OCI-M2 (cell line): ENCODE measurements around the gene ZFHX2.

Source experiments
- DNase-seq: peaks from one replicate; lab custom pipeline; 2025; ENCODE audit not compliant: unreplicated experiment; lab: John Stamatoyannopoulos, UW

ZFHX2 gene

DNA sequence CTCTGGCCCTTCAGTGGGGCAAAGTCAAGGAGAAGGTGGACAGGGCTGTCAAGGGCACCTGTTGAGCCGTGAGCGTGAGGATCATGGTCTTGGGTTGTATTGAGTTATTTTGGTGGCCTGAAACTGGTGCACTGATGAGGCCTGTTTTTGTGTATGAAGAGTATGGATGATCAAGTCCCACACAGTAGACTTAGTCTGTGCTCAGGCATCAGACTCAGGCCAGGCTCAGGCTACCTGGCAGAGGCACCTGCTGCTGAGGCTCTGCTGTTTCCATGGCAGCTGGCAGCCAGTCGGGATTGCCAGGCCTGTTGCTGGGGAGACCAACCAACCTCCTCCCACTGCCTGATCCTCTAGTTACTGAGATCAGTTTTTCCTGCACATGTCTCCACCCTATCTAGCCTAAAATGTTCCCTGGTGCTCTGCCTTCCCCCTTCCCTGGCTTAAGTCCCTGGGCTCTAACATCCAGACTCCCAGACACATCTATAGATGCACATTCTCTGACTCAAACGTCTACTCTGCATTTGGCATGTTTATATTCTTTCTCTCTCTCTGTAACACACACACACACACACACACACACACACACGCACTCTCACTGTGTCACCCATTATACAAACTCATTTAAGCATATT lies 21.9 kb upstream of the ZFHX2 start:
- DNase-seq: no peak

DNA sequence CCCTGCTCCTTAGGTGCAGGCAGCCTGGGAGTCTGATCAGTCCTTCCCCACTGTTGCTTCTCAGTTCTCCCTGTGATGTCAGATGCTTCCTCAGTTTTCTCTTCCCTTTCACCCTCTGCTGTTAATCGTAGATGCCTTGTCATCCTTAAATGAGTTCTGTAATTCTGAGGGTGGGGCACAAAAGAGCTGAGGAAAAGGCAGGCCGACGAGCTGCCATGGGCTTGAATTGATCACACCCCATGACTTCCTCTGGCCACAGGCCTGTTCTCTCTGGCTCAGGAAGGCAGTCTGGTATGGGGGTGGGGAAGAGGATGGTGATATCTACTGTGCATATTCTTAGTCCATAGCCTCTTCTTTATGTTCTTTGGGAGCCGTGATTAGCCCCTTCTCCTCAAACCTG lies 21.3 kb upstream of the ZFHX2 start:
- no peak for DNase-seq

- no peak for DNase-seq
Measured at GRCh38 chr14:23572524-23572828, 20.9 kb upstream of the ZFHX2 start.

DNA sequence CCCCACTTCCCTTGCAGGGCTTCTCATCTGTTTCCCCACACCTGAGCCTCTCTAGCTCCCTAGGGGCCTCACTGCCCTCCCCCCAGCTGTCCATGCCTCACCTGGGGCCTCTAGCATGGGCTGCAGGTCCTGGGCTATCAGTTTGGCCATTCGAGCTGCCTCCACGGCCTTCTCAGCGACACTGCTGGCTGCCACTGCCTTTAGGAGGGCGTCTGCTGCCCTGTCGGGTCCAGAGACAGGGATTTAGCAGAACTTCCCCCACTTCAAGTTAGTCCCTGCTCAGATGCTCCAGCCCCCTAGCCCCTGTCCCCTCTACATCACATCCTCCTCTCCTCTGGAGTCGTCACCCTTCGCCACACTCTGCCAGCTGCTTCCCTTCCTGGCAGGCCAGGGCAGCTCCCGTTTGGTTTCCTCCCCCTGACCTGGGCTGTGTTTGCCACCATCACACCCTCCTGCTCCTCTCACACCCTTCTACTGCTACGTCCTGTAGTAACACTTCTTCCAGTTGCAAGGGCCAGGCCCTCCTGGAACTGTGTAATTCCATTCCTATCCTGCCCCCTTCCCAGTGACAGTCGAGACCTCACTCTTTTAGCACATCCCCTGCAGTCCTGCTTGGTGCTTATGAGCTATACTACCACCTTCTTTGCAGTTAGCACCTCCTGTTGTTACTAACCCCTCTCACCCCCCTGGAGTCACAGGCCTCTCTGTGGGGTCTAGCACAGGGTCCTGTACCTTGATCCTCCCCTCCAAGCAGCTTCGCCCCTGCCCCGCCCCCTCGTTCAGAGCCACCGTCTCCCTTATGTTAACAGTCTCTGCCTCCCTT lies 20.3 kb upstream of the ZFHX2 start:
- DNase-seq: no peak

DNA sequence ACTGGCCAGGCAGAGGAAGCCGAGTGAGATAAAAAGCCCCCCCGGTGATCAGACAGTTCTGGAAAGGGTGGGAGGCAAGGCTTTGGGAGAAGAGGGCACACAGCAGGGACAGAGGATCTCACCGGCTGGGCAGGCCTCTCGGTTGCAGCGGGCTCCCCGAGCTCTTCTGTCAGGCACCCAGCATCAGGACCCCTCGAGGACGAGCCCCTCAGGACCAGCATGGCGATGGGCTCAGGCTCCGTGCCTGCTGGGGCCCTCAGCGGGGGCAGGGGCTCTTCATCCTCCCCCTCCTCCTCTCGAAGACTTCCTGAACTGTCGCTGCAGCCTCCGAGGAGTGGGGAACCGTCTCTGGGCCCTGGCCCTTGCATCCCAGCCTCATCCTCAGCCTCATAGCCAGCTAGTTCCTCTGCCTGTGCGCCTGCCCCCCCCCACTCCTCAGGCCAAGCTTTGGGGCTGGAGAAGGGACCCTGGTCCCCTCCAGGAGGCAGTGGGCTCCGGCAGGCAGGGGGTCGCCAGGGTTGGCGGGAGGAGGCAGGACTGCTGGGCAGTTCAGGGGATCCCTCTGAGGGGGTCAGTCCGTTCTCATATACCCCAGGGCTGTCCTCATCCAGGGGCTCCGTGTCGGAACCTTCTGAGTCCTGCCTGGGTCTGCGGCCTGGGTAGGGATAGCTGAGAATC lies 19.4 kb upstream of the ZFHX2 start:
- DNase-seq: no peak

- DNase-seq: no peak
Measured at GRCh38 chr14:23569443-23570151, 18.0 kb upstream of the ZFHX2 start.

GRCh38 chr14:23568600-23569331 lies 17.2 kb upstream of the ZFHX2 start:
- no peak for DNase-seq

DNA sequence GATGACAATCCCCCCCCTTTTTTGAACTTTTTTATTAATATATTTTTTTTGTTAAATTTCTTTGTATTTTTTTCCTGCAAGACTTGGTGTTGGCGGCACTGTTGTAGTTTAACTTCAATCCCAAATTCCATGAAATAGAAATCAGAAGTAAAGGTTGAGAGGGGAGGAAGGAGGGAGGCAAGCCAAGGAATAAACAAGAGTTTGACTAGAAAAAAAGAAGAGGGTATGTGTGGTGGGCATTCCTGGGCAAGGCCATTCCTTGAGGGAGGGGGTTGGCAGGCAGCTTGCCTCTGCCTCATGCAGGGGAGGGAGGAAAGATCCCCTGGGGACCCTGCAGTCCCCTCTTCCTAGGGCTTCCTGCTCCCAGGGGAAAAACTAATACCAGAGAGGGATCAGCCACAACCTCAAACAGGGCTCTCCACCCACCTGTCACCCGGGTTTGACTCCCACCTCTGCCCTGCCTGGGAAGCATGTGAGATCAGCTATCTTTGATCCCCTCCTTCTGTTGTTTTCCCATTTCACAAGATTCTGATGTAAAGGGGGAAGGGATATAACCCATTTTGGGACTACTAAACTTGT lies 16.5 kb upstream of the ZFHX2 start:
- DNase-seq: no peak

DNA sequence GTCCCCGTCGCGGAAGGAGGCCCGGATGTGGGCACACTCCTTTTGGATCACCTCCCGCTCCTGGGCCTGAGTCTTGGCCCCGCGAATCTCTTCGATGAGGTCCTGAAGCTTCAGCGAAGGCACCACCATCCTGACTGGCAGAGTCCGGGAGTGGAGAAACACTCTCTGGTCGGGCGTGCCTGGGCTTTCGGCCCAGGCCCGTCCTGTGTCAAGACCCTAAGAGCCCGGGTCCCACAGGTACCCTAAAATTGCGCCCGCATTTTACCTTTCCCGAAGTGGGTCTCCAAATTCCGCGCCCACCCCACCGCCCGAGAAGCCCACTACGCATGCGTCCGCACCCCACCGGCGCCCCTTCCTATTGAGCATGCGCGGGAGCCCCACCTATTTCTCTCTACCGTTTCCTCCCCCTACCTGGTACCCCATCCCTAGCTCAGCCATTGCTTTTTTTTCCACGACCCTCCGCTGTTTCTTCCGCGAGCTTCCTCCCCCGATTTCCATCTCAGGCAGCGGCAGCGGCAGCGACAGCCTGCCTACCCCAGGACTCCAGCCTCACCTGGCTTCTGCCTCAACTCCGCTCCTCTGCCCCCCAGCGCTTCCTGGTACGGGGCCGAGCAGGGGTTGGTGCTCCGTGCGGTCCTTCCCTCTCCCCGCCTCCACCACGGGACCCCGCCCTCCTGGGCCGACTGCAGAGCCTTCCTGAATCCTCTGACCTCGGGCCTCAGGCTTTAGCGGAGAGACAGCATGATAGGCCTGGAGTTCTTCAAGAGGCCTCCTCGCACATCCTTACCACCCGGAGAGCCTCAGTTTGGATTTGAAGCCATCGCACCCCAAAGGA lies 15.8 kb upstream of the ZFHX2 start, which contains the start of gene AP1G2:
Gene AP1G2 (minus strand): TSS at position 606 of the 835 bp plus-strand sequence. CDS start 477 bp downstream, at position 129.
- peak; percentile 62 for DNase-seq

DNA sequence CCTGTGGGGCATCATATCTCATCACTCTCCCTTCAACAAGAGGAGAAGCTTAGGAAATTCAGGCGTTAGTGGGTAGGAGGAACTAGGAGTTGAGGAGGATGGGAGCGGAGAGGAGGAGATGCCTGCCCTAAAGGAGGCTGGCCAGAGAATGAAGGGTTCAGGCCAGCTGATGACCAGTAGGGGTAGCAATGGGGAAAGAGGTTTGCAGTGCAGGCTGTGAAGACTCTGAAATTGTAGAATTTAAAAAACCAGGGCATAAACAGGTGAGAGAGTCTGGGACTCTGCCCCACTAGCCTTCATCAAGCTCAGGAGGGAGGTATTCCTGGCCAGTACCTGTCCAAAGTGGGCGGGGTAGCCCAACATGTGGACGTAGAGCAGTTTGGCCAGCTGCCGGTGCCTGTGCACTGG lies 15.2 kb upstream of the ZFHX2 start:
- no peak for DNase-seq

- no peak for DNase-seq
Measured at GRCh38 chr14:23566112-23566777, 14.7 kb upstream of the ZFHX2 start.

DNA sequence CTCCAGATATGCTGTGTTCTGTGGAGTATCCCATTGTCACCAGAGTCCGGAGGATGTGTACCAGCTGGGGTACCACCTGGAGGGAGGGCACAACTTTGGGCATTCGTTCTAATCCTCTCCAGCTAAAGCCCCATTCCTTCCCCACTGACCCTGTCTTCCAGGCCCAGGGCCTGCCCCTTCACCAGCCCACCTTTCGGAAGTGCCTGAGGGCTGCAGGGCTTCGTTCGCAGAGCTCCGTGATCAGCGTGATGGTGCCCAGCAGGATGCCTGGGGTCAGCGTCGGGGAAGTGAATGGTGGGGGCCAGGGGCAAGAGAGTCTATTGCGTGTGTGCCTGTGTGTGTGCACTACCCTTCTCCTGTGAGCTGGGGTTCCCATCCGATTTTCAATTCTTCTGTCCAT lies 14.1 kb upstream of the ZFHX2 start:
- no peak for DNase-seq

- DNase-seq: no peak
Measured at GRCh38 chr14:23564876-23565275, 13.3 kb upstream of the ZFHX2 start.

DNA sequence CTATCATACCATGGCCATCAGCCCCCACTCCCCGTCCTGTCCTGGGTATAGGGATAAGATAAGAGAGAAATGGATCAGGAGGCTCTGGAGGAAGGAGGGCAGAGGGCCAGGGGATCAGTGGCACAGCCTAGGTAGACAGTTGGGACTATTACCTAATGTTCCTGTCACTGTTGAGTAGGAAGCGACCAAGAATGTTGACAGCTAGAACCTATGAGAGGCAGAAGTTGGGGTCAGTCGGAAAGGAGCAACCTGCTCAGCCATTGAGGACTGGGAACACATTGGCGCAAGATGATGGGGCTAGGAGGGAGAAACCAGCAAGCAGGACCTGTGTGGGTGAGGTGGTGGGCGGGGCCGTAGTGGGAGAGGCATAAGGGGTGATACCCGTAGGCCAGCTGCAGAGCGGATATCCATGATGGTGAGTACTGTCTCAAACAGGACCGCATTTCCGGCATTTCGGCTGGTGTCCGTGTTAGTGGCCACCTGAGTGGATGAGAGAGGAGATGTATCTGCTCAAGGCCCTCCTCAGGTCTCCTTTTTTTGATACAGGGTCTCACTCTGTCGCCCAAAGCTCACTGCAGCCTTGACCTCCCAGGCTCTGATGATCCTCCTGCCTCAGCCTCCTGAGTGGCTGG lies 12.7 kb upstream of the ZFHX2 start:
- DNase-seq: no peak

DNA sequence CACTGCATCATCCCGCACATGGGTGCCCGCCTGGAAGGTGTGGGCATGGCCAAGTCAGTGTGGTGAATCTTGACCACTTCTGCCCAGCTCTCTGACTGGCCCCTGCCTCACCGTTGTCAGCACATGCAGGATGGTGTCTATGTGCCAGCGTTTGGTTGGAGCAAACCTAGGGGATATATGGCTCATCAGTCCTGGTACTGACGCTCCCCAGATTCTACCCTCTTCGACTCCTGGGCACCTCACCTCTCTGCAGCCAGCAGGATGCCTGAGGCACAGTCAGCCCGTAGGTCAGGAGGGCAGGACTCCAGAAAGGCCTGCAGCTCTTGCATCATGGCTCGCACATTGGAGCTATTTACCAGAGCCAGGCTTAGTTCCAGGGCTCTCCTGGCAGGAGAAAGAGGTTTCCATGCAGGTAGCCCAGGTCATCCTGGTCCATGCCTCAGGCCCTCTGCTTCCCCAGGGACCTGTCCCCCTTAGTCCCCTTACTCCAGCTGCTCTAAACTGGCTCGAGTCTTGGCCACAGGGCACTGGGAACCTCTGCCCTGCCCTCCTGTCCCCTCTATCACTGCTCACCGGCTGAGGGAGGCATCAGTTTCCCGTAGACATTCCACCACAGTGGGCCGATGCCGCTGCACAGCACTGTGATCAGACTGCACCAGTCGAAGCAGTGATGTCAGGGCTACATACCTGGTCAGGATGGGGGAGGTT lies 12.1 kb upstream of the ZFHX2 start:
- no peak for DNase-seq

GRCh38 chr14:23562822-23563472 lies 11.4 kb upstream of the ZFHX2 start:
- peak; percentile 61 for DNase-seq
